ENCODE measurements around the gene SLC38A3. TPM values are rescaled to one million over a fixed set of nuclear protein-coding genes. Genes with fewer than 3 reads are reported as not detected.

SLC38A3 gene
- total RNA-seq, 1 experiment from 2014 or later: 16.8 TPM

DNA sequence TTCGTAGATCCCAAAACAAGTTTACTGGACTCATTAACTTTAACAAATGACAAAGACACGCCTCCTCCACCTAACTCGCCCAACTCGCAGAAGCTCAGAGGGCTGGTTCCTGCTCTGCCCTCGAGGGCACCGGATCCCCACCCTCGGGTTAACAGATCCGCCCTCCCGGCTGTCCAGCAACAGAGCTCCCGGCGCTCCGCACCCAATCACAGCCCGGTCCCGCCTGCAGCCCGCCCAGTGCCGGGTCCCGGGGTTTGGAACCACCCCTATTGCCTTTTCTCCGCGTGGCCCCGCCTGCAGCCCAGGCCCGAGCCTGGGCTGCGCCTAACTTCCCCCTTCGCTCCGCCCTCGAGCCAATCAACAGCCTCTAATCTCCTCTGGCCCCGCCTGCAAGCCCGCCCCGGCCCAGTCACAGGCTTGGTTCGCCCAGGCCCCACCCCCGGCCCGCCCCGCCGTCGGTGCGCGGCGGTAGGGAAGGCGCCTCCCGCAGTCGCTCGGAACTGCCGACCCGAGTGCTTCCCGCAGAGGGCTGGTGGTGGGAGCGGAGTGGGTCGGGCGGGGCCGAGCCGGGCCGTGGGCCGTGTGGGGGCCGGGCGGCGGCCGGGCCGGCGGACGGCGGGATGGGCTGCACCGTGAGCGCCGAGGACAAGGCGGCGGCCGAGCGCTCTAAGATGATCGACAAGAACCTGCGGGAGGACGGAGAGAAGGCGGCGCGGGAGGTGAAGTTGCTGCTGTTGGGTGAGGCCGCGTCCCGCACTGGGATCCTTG is 30.8 kb downstream of the SLC38A3 start, which contains the start of gene GNAI2:
Gene GNAI2, plus strand, starts transcription at position 489 of the 768 bp plus-strand sequence. Its CDS starts 132 bp downstream, at position 621.
- H3K4me3 Mint-ChIP-seq (ENCODE audit: unreplicated experiment): peak within 1 kb of the TSS; percentile 94
- no TSS peak for BruUV-seq (replicated peaks)
- POLR2A ChIA-PET: interaction anchor here (0.5 to 1.8 kb wide), 17 partner anchors 9 to 200 kb away, joined by 3 to 16 read pairs (median 4); partner anchors contain the start of genes HYAL3, LSMEM2, NAA80 and TUSC2
- no peaks in the 10 kb centered on the region for H3K27me3 Mint-ChIP-seq (ENCODE audit: insufficient read depth, unreplicated experiment)
- H3K27me3 ChIP-seq (replicated peaks; ENCODE audit: control insufficient read depth, insufficient read depth, low read length): no peaks in the 10 kb centered on the region
- H3K36me3 Mint-ChIP-seq (ENCODE audit: insufficient read depth, unreplicated experiment): peaks cover 12% of the 10 kb centered on the region
- H3K4me1 Mint-ChIP-seq (ENCODE audit: low read depth, unreplicated experiment): peaks cover 13% of the 10 kb centered on the region
- no peak for TF ChIP-seq CTCF (IDR thresholded peaks at IDR 0.05; ENCODE audit: insufficient read depth in 1 of 2, low read depth in 1 of 2, low read length in 1 of 2, severe bottlenecking in 1 of 2, unreplicated experiment in 1 of 2)
- no peaks in the 10 kb centered on the region; the same call in 1 of the 2 replicates for H3K36me3 ChIP-seq (ENCODE audit: control insufficient read depth, insufficient read depth, low read length)
- no peaks in the 10 kb centered on the region for H3K9me3 ChIP-seq
- DNase-seq: peak; percentile 98 to 99
- intact Hi-C loops (cut with micrococcal nuclease; ENCODE audit: unreplicated experiment): loop anchor here (1.0 to 2.0 kb wide), 2 partner anchors 9 to 63 kb away; partner anchors contain the start of genes HYAL3 and NAA80
- no peaks in the 10 kb centered on the region for H3K9me3 Mint-ChIP-seq (ENCODE audit: unreplicated experiment)
- peaks cover 23% of the 10 kb centered on the region for H3K4me1 ChIP-seq
- H3K27ac Mint-ChIP-seq (ENCODE audit: unreplicated experiment): peak within 1 kb of the TSS; percentile 82
- CTCF ChIA-PET: interaction anchor here (0.6 to 1.8 kb wide), 16 partner anchors 8 to 115 kb away, joined by 3 to 30 read pairs (median 5); partner anchors contain the start of genes CYB561D2, IFRD2, NPRL2 and SEMA3B
- peak within 1 kb of the TSS; percentile 52 for H3K4me3 ChIP-seq (ENCODE audit: low read depth, low read length)

DNA sequence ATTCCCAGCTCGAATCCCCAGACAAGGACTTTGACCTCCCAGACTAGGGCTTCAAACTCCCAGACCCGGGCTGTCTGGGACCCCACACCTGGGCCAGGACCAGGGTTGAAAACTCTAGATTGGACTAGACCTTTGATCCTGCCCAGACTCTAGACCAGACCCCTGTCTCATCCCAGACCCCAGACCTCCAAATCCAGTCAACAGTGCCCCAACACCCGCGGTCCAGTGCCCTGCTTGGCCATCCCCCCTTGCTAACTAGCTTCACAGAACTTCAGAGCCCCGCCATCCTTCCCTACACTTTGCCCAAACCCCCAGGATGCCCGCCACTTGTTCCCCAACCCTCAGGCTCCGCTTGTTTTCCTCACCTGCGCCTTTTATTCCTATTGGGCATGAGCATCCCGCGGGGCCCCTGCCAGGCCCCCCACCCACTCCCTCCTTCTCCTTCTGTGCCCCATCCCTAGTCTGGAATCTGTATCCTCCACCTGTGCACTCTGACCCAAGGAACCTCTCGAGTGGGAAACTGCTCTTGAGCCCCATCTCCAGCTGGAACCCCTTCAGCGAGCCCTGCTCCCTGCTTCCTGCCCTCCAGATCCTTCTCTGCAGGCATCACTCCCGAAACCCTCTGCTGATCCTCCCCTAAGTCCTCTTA is 31.5 kb downstream of the SLC38A3 start:
- no peak for TF ChIP-seq CTCF (IDR thresholded peaks at IDR 0.05; ENCODE audit: insufficient read depth in 1 of 2, low read depth in 1 of 2, low read length in 1 of 2, severe bottlenecking in 1 of 2, unreplicated experiment in 1 of 2)
- Mint-ChIP-seq H3K4me1 (ENCODE audit: low read depth, unreplicated experiment) (peaks cover 13% of the 10 kb centered on the region), H3K4me3 (ENCODE audit: unreplicated experiment) (peak overlapping the region; percentile 94), H3K27ac (ENCODE audit: unreplicated experiment) (peak overlapping the region; percentile 82), H3K36me3 (ENCODE audit: insufficient read depth, unreplicated experiment) (peaks cover 12% of the 10 kb centered on the region), H3K9me3 (ENCODE audit: unreplicated experiment) (no peaks in the 10 kb centered on the region), H3K27me3 (ENCODE audit: insufficient read depth, unreplicated experiment) (no peaks in the 10 kb centered on the region)
- POLR2A ChIA-PET: interaction anchor here (0.6 to 1.8 kb wide), 6 partner anchors 10 to 209 kb away, joined by 5 to 16 read pairs (median 8); partner anchors contain the start of genes HYAL3 and NAA80
- CTCF ChIA-PET: interaction anchor here (0.5 to 1.8 kb wide), 10 partner anchors 10 to 210 kb away, joined by 4 to 30 read pairs (median 5); partner anchors contain the start of genes CYB561D2 and NPRL2
- no peaks in the 10 kb centered on the region for H3K27me3 ChIP-seq (replicated peaks; ENCODE audit: control insufficient read depth, insufficient read depth, low read length)
- peak overlapping the region; percentile 52 for H3K4me3 ChIP-seq (ENCODE audit: low read depth, low read length)
- BruUV-seq (replicated peaks): TSS peak; percentile 52
- no peaks in the 10 kb centered on the region for H3K9me3 ChIP-seq
- DNase-seq: no peak
- no peaks in the 10 kb centered on the region; the same call in none of the 2 replicates for H3K36me3 ChIP-seq (ENCODE audit: control insufficient read depth, insufficient read depth, low read length)
- intact Hi-C loops (cut with micrococcal nuclease; ENCODE audit: unreplicated experiment): loop anchor here (2.0 kb wide), 1 partner anchor 62 kb away; the partner anchor contains the start of genes HYAL3 and NAA80
- peaks cover 23% of the 10 kb centered on the region for H3K4me1 ChIP-seq
